Lower lobe of right lung (tissue), 2 donors: ENCODE measurements around the gene BCAP29. TPM values are rescaled to one million over a fixed set of nuclear protein-coding genes. Genes with fewer than 3 reads are reported as not detected.

Source experiments
- ATAC-seq, 2 donors: fragments of 200-7000 bp; cut with Tn5 transposase; one replicate each; pipeline ENCODE4 v1.9.1; 2020 to 2022; ENCODE audit warnings: mild to moderate bottlenecking in 2 of 2, moderate library complexity in 2 of 2
- DNase-seq: peaks from one replicate; pipeline ENCODE4 v3.0.0-alpha.2; 2020
- H3K27ac ChIP-seq: fragments of 200-600 bp; one replicate; pipeline ENCODE4 v1.8.0; 2022
- H3K27me3 ChIP-seq: fragments of 200-600 bp; one replicate; pipeline ENCODE4 v1.8.0; 2022; ENCODE audit warnings: low read depth
- H3K36me3 ChIP-seq: fragments of 200-600 bp; one replicate; pipeline ENCODE4 v1.8.0; 2022; ENCODE audit warnings: mild to moderate bottlenecking
- H3K4me1 ChIP-seq: fragments of 200-600 bp; one replicate; pipeline ENCODE4 v1.8.0; 2022
- H3K4me3 ChIP-seq: fragments of 200-600 bp; one replicate; pipeline ENCODE4 v1.8.0; 2022; ENCODE audit warnings: mild to moderate bottlenecking
- H3K9me3 ChIP-seq: fragments of 200-600 bp; one replicate; pipeline ENCODE4 v1.8.0; 2022
- CTCF ChIP-seq: fragments of 200-600 bp; IDR thresholded peaks from one replicate; pipeline ENCODE4 v1.8.0; 2022; ENCODE audit warnings: antibody characterized with exemption, mild to moderate bottlenecking
- intact Hi-C: fragments of 100-400 bp; cut with DNase I; formaldehyde crosslinking; loops from one replicate; pipeline ENCODE4 v1.11.0; 2022
- total RNA-seq: library from RNA; stranded (reverse); fragmentation: NEBNext Ultra II Directional; extraction: Animal tissue kit (Norgen Biotek cat#: 25700); gene quantifications from one replicate; pipeline ENCODE4 v1.2.1, GENCODE V29; 2021
- donor health status: DM: no; HTN: yes; CAD: no; lungs with severe emphysema.

BCAP29 gene
- total RNA-seq, 1 donor from 2014 or later, result 81.3 TPM

GRCh38 chr7:107643938-107644308, 63.9 kb downstream of the BCAP29 start:
- H3K27ac ChIP-seq, result no peak overlapping the region
- no peak for ATAC-seq
- intact Hi-C loops, result no loop called here

GRCh38 chr7:107644309-107644974, 64.4 kb downstream of the BCAP29 start:
- TF ChIP-seq CTCF, result no peak
- intact Hi-C loops, result no loop called here
- DNase-seq, result no peak
- no peak overlapping the region for H3K4me3 ChIP-seq
- no peaks in the 10 kb centered on the region for H3K9me3 ChIP-seq
- H3K27ac ChIP-seq, result no peak overlapping the region
- peaks cover 11% of the 10 kb centered on the region for H3K4me1 ChIP-seq
- no peaks in the 10 kb centered on the region for H3K27me3 ChIP-seq
- peak in 1 of 2 donors; percentile 32 for ATAC-seq
- no peaks in the 10 kb centered on the region for H3K36me3 ChIP-seq

More at GRCh38 chr7:107643938-107644308, 63.9 kb downstream of the BCAP29 start:
- no peaks in the 10 kb centered on the region for H3K9me3 ChIP-seq
- no peak overlapping the region for H3K4me3 ChIP-seq
- no peaks in the 10 kb centered on the region for H3K27me3 ChIP-seq
- H3K4me1 ChIP-seq, result peaks cover 11% of the 10 kb centered on the region
- no peak for DNase-seq
- no peaks in the 10 kb centered on the region for H3K36me3 ChIP-seq
- TF ChIP-seq CTCF, result no peak

DNA sequence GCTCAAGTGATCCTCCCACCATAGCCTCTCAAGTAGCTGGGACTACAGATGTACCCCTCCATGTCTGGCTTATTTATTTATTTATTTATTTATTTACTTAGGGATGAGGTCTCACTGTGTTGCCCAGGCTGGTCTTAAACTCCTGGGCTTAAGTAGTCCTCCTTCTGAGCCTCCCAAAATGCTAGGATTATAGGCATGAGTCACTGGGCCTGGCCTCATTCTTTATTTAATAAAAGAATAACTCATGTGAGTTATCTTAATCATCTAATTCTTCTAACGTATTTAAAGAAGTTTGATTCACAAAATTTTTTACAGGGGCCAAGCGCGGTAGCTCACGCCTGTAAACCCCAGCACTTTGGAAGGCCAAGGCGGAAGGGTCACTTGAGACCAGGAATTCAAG, 72.6 kb downstream of the BCAP29 start:
- no peak for DNase-seq
- Histone ChIP-seq H3K4me3 (no peak overlapping the region), H3K27me3 (peaks cover 12% of the 10 kb centered on the region), H3K27ac (no peak overlapping the region), H3K36me3 (no peaks in the 10 kb centered on the region), H3K4me1 (no peaks in the 10 kb centered on the region), H3K9me3 (no peaks in the 10 kb centered on the region)
- ATAC-seq, result no peak
- TF ChIP-seq CTCF, result no peak
- intact Hi-C loops, result no loop called here

- ATAC-seq, result no peak
- no peak overlapping the region for H3K27ac ChIP-seq
- intact Hi-C loops, result no loop called here
- peaks cover 16% of the 10 kb centered on the region for H3K4me1 ChIP-seq
- H3K36me3 ChIP-seq, result no peaks in the 10 kb centered on the region
- TF ChIP-seq CTCF, result no peak
- H3K9me3 ChIP-seq, result no peaks in the 10 kb centered on the region
- DNase-seq, result no peak
- H3K4me3 ChIP-seq, result no peak overlapping the region
- H3K27me3 ChIP-seq, result peaks cover 38% of the 10 kb centered on the region
These were observed 78.4 kb downstream of the BCAP29 start for GRCh38 chr7:107658467-107658866.

GRCh38 chr7:107659666-107660065, 79.6 kb downstream of the BCAP29 start:
- intact Hi-C loops, result no loop called here
- no peak for TF ChIP-seq CTCF
- H3K4me1 ChIP-seq, result peaks cover 16% of the 10 kb centered on the region
- no peak overlapping the region for H3K27ac ChIP-seq
- H3K36me3 ChIP-seq, result no peaks in the 10 kb centered on the region
- peaks cover 28% of the 10 kb centered on the region for H3K27me3 ChIP-seq
- no peak for ATAC-seq
- H3K9me3 ChIP-seq, result no peaks in the 10 kb centered on the region
- DNase-seq, result no peak
- no peak overlapping the region for H3K4me3 ChIP-seq
